H9 (cell line): ENCODE data around the gene MITF. TPM values are rescaled to one million over a fixed set of nuclear protein-coding genes. Genes with fewer than 3 reads are reported as not detected.

Experiments used
- DNase-seq: peaks from one replicate; pipeline ENCODE4 v3.0.0-alpha.2; 2017
- H2AFZ ChIP-seq: one replicate; pipeline ENCODE4 v1.6.1; 2013; ENCODE audit warnings: mild to moderate bottlenecking, low read length, control low read depth, moderate library complexity
- H2AK5ac ChIP-seq: 2 replicates; pipeline ENCODE4 v1.6.1; 2013; ENCODE audit warnings: low read length, control low read depth, mixed read lengths; ENCODE audit not compliant: insufficient read length
- H2BK120ac ChIP-seq: one replicate; pipeline ENCODE4 v1.6.1; 2013; ENCODE audit warnings: low read depth, mild to moderate bottlenecking, low read length, control low read depth, inconsistent platforms; ENCODE audit not compliant: poor library complexity, severe bottlenecking
- H2BK12ac ChIP-seq: 2 replicates; pipeline ENCODE4 v1.6.1; 2013; ENCODE audit warnings: low read length, control low read depth, mixed read lengths, low read depth; ENCODE audit not compliant: insufficient read length
- H2BK15ac ChIP-seq: 2 replicates; pipeline ENCODE4 v1.6.1; 2013; ENCODE audit warnings: low read depth, low read length, control low read depth
- H2BK20ac ChIP-seq: one replicate; pipeline ENCODE4 v1.6.1; 2013; ENCODE audit warnings: low read depth, mild to moderate bottlenecking, low read length, control low read depth, inconsistent platforms; ENCODE audit not compliant: poor library complexity, severe bottlenecking
- H2BK5ac ChIP-seq: 2 replicates; pipeline ENCODE4 v1.6.1; 2013; ENCODE audit warnings: low read length, control low read depth, mixed read lengths; ENCODE audit not compliant: insufficient read length
- H3K14ac ChIP-seq: 2 replicates; pipeline ENCODE4 v1.6.1; 2013; ENCODE audit warnings: low read length, control low read depth; ENCODE audit not compliant: insufficient read depth
- H3K18ac ChIP-seq: 2 replicates; pipeline ENCODE4 v1.6.1; 2013; ENCODE audit warnings: low read depth, mild to moderate bottlenecking, mixed read lengths, low read length, control low read depth; ENCODE audit not compliant: insufficient read length
- H3K23ac ChIP-seq: 2 replicates; pipeline ENCODE4 v1.6.1; 2013; ENCODE audit warnings: low read length, control low read depth, mixed read lengths, low read depth; ENCODE audit not compliant: insufficient read length
- H3K23me2 ChIP-seq: 2 replicates; pipeline ENCODE4 v1.6.1; 2013; ENCODE audit warnings: low read depth, mild to moderate bottlenecking, mixed read lengths, low read length, control low read depth; ENCODE audit not compliant: insufficient read length, poor library complexity, severe bottlenecking
- H3K27ac ChIP-seq: 2 replicates; pipeline ENCODE4 v1.5.1; 2013; ENCODE audit warnings: low read length, control low read depth, mixed read lengths, low read depth; ENCODE audit not compliant: insufficient read length
- H3K27me3 ChIP-seq: 2 replicates; pipeline ENCODE4 v1.6.1; 2013; ENCODE audit warnings: low read length, control low read depth, inconsistent platforms; ENCODE audit not compliant: insufficient read depth
- H3K4ac ChIP-seq: 2 replicates; pipeline ENCODE4 v1.6.1; 2013; ENCODE audit warnings: low read depth, mild to moderate bottlenecking, control low read depth, inconsistent platforms, low read length, moderate library complexity
- H3K4me1 ChIP-seq: 2 replicates; pipeline ENCODE4 v1.6.1; 2013; ENCODE audit warnings: low read length, control low read depth, inconsistent platforms; ENCODE audit not compliant: insufficient read depth
- H3K4me2 ChIP-seq: 2 replicates; pipeline ENCODE4 v1.6.1; 2013; ENCODE audit warnings: low read length, control low read depth, mixed read lengths; ENCODE audit not compliant: insufficient read length, insufficient read depth
- H3K56ac ChIP-seq: 2 replicates; pipeline ENCODE4 v1.6.1; 2013; ENCODE audit warnings: low read depth, mild to moderate bottlenecking, mixed read lengths, low read length, control low read depth; ENCODE audit not compliant: insufficient read length
- H3K79me1 ChIP-seq: 2 replicates; pipeline ENCODE4 v1.6.1; 2013; ENCODE audit warnings: low read depth, mild to moderate bottlenecking, moderate library complexity, low read length, control low read depth, inconsistent platforms; ENCODE audit not compliant: insufficient read depth, poor library complexity, severe bottlenecking
- H3K79me2 ChIP-seq: 2 replicates; pipeline ENCODE4 v1.6.1; 2013; ENCODE audit warnings: low read length, control low read depth, inconsistent platforms; ENCODE audit not compliant: insufficient read depth
- H3K9ac ChIP-seq: 2 replicates; pipeline ENCODE4 v1.6.1; 2013; ENCODE audit warnings: low read length, control low read depth, mixed read lengths; ENCODE audit not compliant: insufficient read length; ENCODE audit errors: extremely low read depth
- H3K9me3 ChIP-seq: one replicate; pipeline ENCODE4 v1.6.1; 2013; ENCODE audit warnings: low read depth, low read length, inconsistent platforms; ENCODE audit not compliant: control insufficient read depth
- H3T11ph ChIP-seq: one replicate; pipeline ENCODE4 v1.6.1; 2013; ENCODE audit warnings: mild to moderate bottlenecking, low read length, control low read depth, inconsistent platforms
- H4K20me1 ChIP-seq: one replicate; pipeline ENCODE4 v1.6.1; 2013; ENCODE audit not compliant: control insufficient read depth, insufficient read length, insufficient read depth
- H4K5ac ChIP-seq: 2 replicates; pipeline ENCODE4 v1.6.1; 2013; ENCODE audit warnings: low read depth, mild to moderate bottlenecking, mixed read lengths, low read length, control low read depth; ENCODE audit not compliant: insufficient read length
- H4K8ac ChIP-seq: replicated peaks from 2 replicates; pipeline ENCODE4 v1.6.1; 2013; ENCODE audit warnings: low read length, control low read depth, mixed read lengths, low read depth; ENCODE audit not compliant: insufficient read length
- H4K91ac ChIP-seq: 2 replicates; pipeline ENCODE4 v1.6.1; 2013; ENCODE audit warnings: low read depth, mild to moderate bottlenecking, moderate library complexity, mixed read lengths, low read length, control low read depth; ENCODE audit not compliant: insufficient read length
- H3K27ac Mint-ChIP-seq, 3 experiments: 2 replicates in 2 of 3; 3 replicates in 1 of 3; pipeline ENCODE4 v1.8.0; 2020 to 2021; ENCODE audit warnings: mixed read lengths in 3 of 3, mild to moderate bottlenecking in 1 of 3, moderate library complexity in 1 of 3
- H3K27me3 Mint-ChIP-seq: 2 replicates; pipeline ENCODE4 v1.8.0; 2021; ENCODE audit warnings: low read depth, mild to moderate bottlenecking, moderate library complexity, mixed read lengths
- H3K36me3 Mint-ChIP-seq, 3 experiments: 2 replicates in 2 of 3; 3 replicates in 1 of 3; pipeline ENCODE4 v1.8.0; 2020 to 2021; ENCODE audit warnings: low read depth in 3 of 3, mixed read lengths in 3 of 3; ENCODE audit not compliant: insufficient read depth in 1 of 3
- H3K4me1 Mint-ChIP-seq, 2 experiments: 2 replicates each; pipeline ENCODE4 v1.8.0; 2020; ENCODE audit warnings: mixed read lengths in 2 of 2
- H3K4me3 Mint-ChIP-seq, 2 experiments: 2 replicates in 1 of 2; 3 replicates in 1 of 2; pipeline ENCODE4 v1.8.0; 2020 to 2021; ENCODE audit warnings: mild to moderate bottlenecking in 2 of 2, mixed read lengths in 2 of 2, moderate library complexity in 1 of 2
- H3K9me3 Mint-ChIP-seq, 2 experiments: 2 replicates in 1 of 2; 3 replicates in 1 of 2; pipeline ENCODE4 v1.8.0; 2020; ENCODE audit warnings: mild to moderate bottlenecking in 2 of 2, mixed read lengths in 2 of 2, moderate library complexity in 1 of 2
- CTCF ChIP-seq: fragments of 200-600 bp; sonication (generic); conservative IDR thresholded peaks from 3 replicates; pipeline ENCODE4 v1.8.0; 2021; ENCODE audit warnings: antibody characterized with exemption, mild to moderate bottlenecking
- WGBS: extraction: QIAGEN DNeasy Blood & Tissue Kit; methylation state at CpG from one replicate; pipeline ENCODE4 v1.1.7; 2013; ENCODE audit warnings: missing lambda C conversion rate, low lambda C conversion rate, mixed read lengths; ENCODE audit not compliant: insufficient read length; ENCODE audit errors: extremely low coverage; 5-methylcytosine and 5-hydroxymethylcytosine counted together
- total RNA-seq: library from RNA; stranded (reverse); gene quantifications from 2 replicates; pipeline ENCODE4 v1.2.1, GENCODE V29; 2021

The MITF gene
- total RNA-seq, 1 experiment from 2014 or later, result 0.81 TPM

- Mint-ChIP-seq H3K27ac (no peak overlapping the region), H3K27me3 (peaks cover 31% of the 10 kb centered on the region), H3K4me3 (no peak overlapping the region), H3K9me3 (no peaks in the 10 kb centered on the region; a peak in 1 of 5 replicates), H3K4me1 (peaks cover 10 to 15% of the 10 kb centered on the region in 2 experiments), H3K36me3 (no peaks in the 10 kb centered on the region)
- Histone ChIP-seq H2BK20ac (no peak overlapping the region), H2BK12ac (no peak overlapping the region), H3K4ac (no peak overlapping the region), H2BK5ac (no peak overlapping the region), H3K79me2 (no peaks in the 10 kb centered on the region), H3K23ac (no peak overlapping the region), H3K56ac (no peak overlapping the region), H2AK5ac (no peak overlapping the region), H3T11ph (no peak overlapping the region), H4K5ac (no peak overlapping the region), H2AFZ (no peak overlapping the region), H4K8ac (no peak overlapping the region), H3K9me3 (no peaks in the 10 kb centered on the region), H3K27ac (no peak overlapping the region), H3K14ac (no peak overlapping the region), H3K18ac (no peak overlapping the region), H4K91ac (no peak overlapping the region), H2BK120ac (no peak overlapping the region), H3K4me1 (no peaks in the 10 kb centered on the region; the same call in 1 of the 2 replicates), H3K27me3 (no peaks in the 10 kb centered on the region; the same call in 1 of the 2 replicates), H3K79me1 (no peaks in the 10 kb centered on the region), H2BK15ac (no peak overlapping the region), H4K20me1 (no peaks in the 10 kb centered on the region), H3K4me2 (no peak overlapping the region), H3K9ac (no peak overlapping the region), H3K23me2 (no peaks in the 10 kb centered on the region)
- no CpG with 5 or more reads among the region's 6 CpGs for WGBS
- no peak for DNase-seq
- TF ChIP-seq CTCF, result no peak
These were observed 247.2 kb downstream of the MITF start for GRCh38 chr3:69986419-69986818.
